Measurements from ENCODE around the gene CACNA1F. TPM values are rescaled to one million over a fixed set of nuclear protein-coding genes. Genes with fewer than 3 reads are reported as not detected.

CACNA1F gene
- total and polyA plus RNA-seq, 8 donors = 0.06 to 6.1 (median 0.27) TPM; not detected in 2

GRCh38 chrX:49184294-49185281 lies 48.6 kb downstream of the CACNA1F start:
- H3K27me3 ChIP-seq = no peaks in the 10 kb centered on the region
- H3K27ac ChIP-seq = peak overlapping the region; percentile 68 to 86 (median 82)
- WGBS, 5 donors = 6 to 44% (median 23%) methylated on average over 24 to 46 of the region's 46 CpGs
- DNase-seq = peak; percentile 93 to 96
- TF ChIP-seq POLR2A (IDR thresholded peaks at IDR 0.05) = peak in 2 of 4 donors; percentile 17 to 27
- peak in 2 of 3 donors; percentile 66 to 72 for TF ChIP-seq POLR2AphosphoS5 (IDR thresholded peaks at IDR 0.05)
- no peak for TF ChIP-seq EP300 (IDR thresholded peaks at IDR 0.05)
- no peak for TF ChIP-seq CTCF (IDR thresholded peaks at IDR 0.05)
- H3K4me1 ChIP-seq = peaks cover 9 to 28% (median 16%) of the 10 kb centered on the region in 4 donors
- no peaks in the 10 kb centered on the region for H3K9me3 ChIP-seq
- peak overlapping the region; percentile 48 to 58 (median 54) for H3K4me3 ChIP-seq
- intact Hi-C loops (cut with DNase I; ENCODE audit: low total_unique reads) = no loop called here
- peaks cover 4 to 32% (median 22%) of the 10 kb centered on the region in 4 donors for H3K36me3 ChIP-seq

GRCh38 chrX:49183701-49184281 lies 49.3 kb downstream of the CACNA1F start:
- TF ChIP-seq CTCF (IDR thresholded peaks at IDR 0.05) (no peak), EP300 (IDR thresholded peaks at IDR 0.05) (no peak), POLR2A (IDR thresholded peaks at IDR 0.05) (no peak), POLR2AphosphoS5 (IDR thresholded peaks at IDR 0.05) (no peak)
- Histone ChIP-seq H3K9me3 (peaks cover 0 to 5% (median 0%) of the 10 kb centered on the region in 4 donors), H3K4me1 (peaks cover 9 to 26% (median 16%) of the 10 kb centered on the region in 4 donors), H3K36me3 (peaks cover 4 to 40% (median 30%) of the 10 kb centered on the region in 4 donors), H3K27me3 (no peaks in the 10 kb centered on the region), H3K27ac (peak overlapping the region in 3 of 5 donors; percentile 82 to 86 (median 86)), H3K4me3 (peak overlapping the region in 3 of 4 donors; percentile 48 to 58 (median 57))
- intact Hi-C loops (cut with DNase I; ENCODE audit: low total_unique reads) = no loop called here
- peak in 1 of 2 donors; percentile 36 for DNase-seq
- WGBS, 5 donors = 76 to 89% (median 84%) methylated on average over 6 to 18 of the region's 18 CpGs

GRCh38 chrX:49179358-49179757 lies 53.8 kb downstream of the CACNA1F start:
- DNase-seq = no peak
- WGBS, 5 donors = 81 to 100% (median 96%) methylated on average over 1 to 2 of the region's 2 CpGs
- peaks cover 0 to 5% (median 0%) of the 10 kb centered on the region in 4 donors for H3K9me3 ChIP-seq
- intact Hi-C loops (cut with DNase I; ENCODE audit: low total_unique reads) = no loop called here
- H3K27me3 ChIP-seq = no peaks in the 10 kb centered on the region
- peaks cover 4 to 69% (median 61%) of the 10 kb centered on the region in 4 donors for H3K36me3 ChIP-seq
- H3K4me3 ChIP-seq = no peak overlapping the region
- peaks cover 3 to 40% (median 18%) of the 10 kb centered on the region in 4 donors for H3K4me1 ChIP-seq
- no peak overlapping the region for H3K27ac ChIP-seq
- no peak for TF ChIP-seq EP300 (IDR thresholded peaks at IDR 0.05)
- TF ChIP-seq POLR2AphosphoS5 (IDR thresholded peaks at IDR 0.05) = no peak
- TF ChIP-seq POLR2A (IDR thresholded peaks at IDR 0.05) = no peak
- TF ChIP-seq CTCF (IDR thresholded peaks at IDR 0.05) = no peak

GRCh38 chrX:49178537-49178936 lies 54.6 kb downstream of the CACNA1F start:
- Histone ChIP-seq H3K4me3 (no peak overlapping the region), H3K36me3 (peaks cover 4 to 70% (median 67%) of the 10 kb centered on the region in 4 donors), H3K4me1 (peaks cover 0 to 39% (median 15%) of the 10 kb centered on the region in 4 donors), H3K27me3 (no peaks in the 10 kb centered on the region), H3K9me3 (peaks cover 0 to 5% (median 0%) of the 10 kb centered on the region in 4 donors), H3K27ac (no peak overlapping the region)
- 80 to 100% (median 90%) methylated on average over 1 to 3 of the region's 3 CpGs for WGBS, 5 donors
- TF ChIP-seq CTCF (IDR thresholded peaks at IDR 0.05) = no peak
- no peak for TF ChIP-seq EP300 (IDR thresholded peaks at IDR 0.05)
- no peak for TF ChIP-seq POLR2A (IDR thresholded peaks at IDR 0.05)
- TF ChIP-seq POLR2AphosphoS5 (IDR thresholded peaks at IDR 0.05) = no peak
- intact Hi-C loops (cut with DNase I; ENCODE audit: low total_unique reads) = no loop called here
- DNase-seq = no peak

Measured in stomach (tissue), 9 donors.